Epithelial cell of prostate (primary cell): ENCODE data around the gene INO80C.

Source experiments
- DNase-seq: peaks from one replicate; pipeline ENCODE4 v3.0.0-alpha.2; 2011; ENCODE audit warnings: low read depth, low spot score
- H3K27ac ChIP-seq: fragments of 450-650 bp; 2 replicates; pipeline ENCODE4 v1.5.1; 2017; ENCODE audit warnings: mild to moderate bottlenecking

Gene INO80C

DNA sequence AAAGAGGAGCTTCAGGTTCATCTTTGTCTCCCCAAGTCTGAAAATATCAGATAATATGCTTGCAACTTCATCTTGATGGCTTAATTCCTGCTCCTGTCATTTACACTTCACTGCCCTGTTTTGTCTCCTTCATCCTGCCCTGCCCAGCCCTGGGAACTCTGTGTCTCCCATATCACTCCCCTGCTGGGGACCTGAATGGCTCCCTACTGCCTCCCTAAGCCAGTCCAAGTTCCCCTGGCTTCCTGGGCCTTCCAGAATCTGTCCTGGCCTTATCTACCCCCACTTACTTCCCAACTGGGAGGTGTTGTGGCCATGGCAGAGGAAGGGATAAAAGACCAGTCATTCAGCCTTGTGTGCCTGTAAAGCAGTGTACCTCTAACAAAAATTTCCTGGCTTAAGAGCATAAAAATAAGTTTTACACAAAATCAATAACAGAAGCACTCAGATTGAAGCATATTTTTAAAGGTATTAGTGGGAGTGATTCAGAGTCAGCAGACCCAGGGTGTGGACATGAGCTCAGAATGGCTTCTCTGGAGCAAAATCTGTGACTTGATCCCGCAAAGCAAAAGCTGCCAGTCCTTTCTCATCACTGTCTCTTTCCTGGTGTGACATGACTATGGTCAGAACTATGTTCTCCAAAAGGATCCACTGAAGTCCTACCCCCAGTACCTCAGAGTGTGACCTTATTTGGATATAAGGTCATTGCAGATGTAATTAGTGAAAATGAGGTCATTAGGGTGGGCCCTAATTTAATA, 59.1 kb downstream of the INO80C start:
- DNase-seq = no peak
- peak overlapping the region; percentile 65 for H3K27ac ChIP-seq

DNA sequence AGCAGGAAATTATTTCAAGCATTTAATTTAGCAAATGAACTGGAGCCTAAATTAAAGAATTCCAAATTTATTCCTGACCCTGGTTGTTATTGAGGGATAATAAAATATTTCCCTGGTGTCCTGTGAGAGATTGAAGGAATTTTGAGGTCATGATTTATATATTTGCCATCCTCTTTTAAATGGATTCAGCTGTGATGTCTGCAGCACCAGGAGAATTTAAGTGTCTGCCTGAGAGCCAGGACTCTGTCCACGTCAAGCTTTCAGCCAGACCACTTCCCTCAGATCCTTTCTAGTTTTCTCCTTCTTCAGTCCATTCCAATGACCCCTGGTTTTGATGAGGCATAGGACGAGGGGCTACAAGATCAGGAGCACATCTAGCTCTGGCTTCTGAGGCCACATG, 59.9 kb downstream of the INO80C start:
- DNase-seq = no peak
- peak overlapping the region; percentile 65 for H3K27ac ChIP-seq

DNA sequence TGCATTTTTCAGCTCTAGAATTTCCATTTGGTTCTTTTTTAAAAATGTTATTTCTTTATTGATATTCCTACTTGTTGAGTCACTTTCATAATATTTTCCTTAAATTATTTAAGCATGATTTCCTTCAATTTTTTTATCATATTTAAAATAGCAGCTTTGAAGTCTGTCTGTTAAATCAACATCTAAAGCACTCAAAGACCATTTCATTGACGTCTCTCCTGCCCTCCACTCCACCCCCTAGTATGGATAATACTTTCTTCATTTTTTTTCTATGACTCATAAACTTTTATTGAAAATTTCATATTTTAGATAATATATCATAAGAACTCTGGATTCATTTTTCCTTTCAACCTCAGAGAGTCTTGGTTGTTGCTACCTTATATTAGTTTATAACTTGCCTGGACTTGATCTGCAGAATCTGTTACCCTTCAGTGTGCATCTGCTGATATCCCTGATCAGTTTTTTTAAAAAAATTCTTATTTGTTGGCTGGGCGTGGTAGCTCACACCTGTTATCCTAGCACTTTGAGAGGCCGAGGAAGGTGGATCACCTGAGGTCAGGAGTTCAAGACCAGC, 61.6 kb downstream of the INO80C start:
- no peak for DNase-seq
- H3K27ac ChIP-seq = peak overlapping the region; percentile 15

DNA sequence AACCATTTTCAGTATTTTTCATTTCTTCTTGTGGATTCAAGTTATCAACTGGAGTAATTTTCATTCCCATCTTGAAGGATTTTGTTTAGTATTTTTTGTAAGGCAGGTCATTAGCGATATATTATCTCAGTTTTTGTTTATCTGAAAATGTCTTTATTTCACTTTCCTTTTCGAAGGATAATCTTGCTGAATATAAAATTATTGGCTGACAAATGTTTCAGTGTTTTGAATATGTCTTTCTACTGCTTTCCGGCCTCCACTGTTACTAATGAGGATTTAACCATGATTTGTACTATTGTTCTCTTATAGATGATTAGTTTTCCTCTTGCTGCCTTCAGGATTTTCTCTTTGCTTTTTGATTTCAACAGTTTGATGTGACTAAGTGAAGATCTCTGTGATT, 62.4 kb downstream of the INO80C start:
- H3K27ac ChIP-seq = peak overlapping the region; percentile 15

DNA sequence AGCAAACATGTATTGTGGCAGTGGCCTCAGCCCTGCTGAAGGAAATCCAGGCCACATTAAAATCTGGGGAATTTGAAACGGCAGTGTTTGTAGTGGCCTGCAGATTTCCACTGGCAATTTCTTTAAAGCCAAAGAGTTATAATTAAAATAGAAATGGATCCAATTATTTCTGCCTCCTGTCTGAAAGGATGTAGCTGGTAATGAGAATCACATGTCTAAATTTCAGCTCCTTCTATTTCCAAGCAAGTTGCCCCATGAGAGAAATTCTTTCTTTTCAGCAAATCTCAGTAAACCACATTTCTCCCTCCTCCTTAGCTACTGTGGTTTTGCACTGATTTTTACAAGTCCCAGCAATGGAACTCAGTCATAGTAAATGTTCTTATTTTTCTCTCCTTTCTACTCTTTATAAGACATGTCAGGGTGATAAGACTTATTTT, 65.2 kb downstream of the INO80C start:
- DNase-seq = no peak
- no peak overlapping the region for H3K27ac ChIP-seq

More for the DNA sequence above, 62.4 kb downstream of the INO80C start:
- DNase-seq = no peak

DNA sequence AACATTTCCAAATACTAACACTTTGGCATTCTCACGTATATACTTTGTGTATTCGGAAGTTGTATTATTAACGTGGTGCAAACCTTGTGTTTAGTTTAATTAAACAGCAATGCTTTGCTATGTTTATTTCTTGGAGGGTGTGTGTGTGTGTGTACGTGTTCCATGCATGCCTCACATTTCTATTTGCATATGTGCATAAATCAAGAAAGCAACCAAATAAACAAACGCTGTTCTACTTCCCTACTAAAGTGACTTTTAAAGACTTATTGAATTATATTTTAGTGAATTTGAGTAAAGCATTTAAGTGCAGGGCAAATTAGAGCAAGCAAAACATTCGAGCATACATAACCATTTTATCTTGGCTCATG, 66.4 kb downstream of the INO80C start:
- no peak for DNase-seq
- H3K27ac ChIP-seq = no peak overlapping the region

DNA sequence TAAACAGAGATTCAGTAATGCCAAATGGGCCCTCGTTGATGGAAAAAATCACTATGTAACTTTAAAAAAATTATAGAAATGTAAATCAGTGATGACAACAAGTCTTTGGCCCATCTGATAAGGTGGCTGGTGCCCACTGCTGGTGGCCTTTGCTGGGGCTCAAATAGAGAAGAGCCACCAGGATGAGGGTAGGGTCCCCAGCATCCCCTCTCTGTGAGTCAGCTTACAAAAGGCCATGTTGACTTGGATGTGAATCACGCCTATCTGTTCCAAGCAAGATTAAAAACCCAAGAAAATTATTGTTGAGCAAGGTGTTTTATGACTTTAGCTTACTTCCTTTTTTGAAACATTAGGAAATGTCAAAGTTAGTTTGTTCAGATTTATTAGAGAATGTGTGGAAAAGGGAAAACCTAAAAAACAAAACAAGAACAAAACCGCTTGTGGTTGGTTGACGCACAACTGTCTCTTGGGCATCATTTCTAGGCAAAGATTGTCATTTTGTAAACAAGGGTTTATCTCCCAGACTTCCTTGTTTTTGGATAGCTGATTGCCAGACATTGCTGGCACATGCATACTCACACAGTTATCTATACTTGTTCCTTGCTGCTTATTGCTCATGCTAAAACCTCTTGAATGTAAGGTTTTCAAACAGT, 66.9 kb downstream of the INO80C start:
- no peak overlapping the region for H3K27ac ChIP-seq
- no peak for DNase-seq

DNA sequence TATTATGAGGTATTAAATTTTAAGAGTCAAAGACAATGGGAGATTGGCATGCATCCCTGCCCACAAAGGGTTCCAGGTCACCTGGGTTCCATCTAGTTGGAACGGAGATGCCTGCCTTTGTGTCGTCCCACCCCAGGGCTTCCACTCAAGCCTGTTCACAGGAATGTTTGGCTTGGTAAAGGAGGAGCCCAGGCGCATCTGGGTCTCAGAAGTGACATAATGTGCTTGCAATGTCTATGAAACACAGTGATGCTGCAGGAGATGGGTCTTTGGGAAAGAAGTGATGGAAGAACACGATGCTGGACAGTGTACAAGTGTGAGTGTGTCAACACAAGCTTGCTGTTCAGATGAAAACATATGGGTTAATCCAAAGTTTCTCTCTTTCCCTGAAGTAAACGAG, 71.0 kb downstream of the INO80C start:
- H3K27ac ChIP-seq = no peak overlapping the region
- no peak for DNase-seq

DNA sequence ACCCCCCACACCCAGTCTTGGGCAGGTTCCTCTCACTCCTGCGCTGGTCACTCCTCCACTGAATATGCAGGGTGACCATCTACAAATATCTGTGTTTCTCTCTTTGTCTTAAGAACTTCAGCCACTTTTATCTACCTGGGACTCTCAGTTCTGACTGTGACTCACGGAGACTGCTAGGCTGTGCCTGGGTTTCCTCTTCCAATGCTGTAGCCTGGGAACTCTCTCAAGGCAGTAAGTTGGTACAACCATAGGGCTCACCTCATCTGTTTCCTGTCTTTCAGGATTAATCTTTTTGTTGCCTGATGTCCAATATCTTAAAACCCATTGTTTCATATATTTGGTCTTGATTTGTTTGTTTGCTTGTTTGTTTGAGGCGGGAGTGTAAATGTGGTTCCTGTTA, 73.4 kb downstream of the INO80C start:
- no peak for DNase-seq
- no peak overlapping the region for H3K27ac ChIP-seq

DNA sequence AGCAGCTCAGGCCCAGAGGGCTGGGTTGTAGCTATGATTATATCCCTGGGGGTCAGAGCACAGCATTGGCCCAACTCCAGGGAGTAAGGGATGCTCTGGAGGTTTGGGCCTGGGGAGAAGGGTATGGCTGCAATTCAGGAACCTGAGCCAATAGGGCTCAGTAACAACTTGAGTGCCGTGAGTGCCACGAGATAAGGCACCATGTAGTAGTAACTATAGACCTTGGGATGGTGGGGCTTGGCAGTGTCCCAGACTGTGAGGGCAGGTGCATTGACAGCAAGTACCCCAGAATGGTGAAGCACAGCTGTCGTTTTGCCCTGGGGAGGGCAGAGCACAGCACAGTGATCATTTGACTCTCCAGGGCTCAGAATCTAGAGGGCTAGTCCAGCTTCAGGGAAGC, 75.5 kb downstream of the INO80C start:
- no peak overlapping the region for H3K27ac ChIP-seq
- no peak for DNase-seq

DNA sequence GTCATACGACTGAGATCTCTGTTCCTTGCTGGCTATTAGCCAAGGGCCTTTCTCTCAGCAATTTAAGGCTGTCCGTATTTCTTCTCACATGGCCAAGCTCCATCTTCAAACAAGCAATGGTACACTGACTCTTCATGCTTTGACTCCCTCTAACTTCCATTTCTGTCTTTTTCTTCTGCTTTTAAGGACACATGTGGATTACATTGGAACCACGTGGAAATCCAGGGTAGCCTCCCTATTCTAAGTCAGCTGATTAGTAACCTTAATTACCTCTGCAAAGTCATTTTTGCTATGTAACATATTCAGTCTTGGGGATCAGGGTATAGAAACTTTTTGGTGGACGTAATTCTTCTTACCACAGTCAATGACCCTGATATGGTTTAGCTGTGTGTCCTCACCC, 79.2 kb downstream of the INO80C start:
- no peak overlapping the region for H3K27ac ChIP-seq
- no peak for DNase-seq
